G401 (cell line): Measurements from ENCODE around the gene ATP2B2. TPM values are rescaled to one million over a fixed set of nuclear protein-coding genes. Genes with fewer than 3 reads are reported as not detected.
A peak's percentile ranks its signal among the peaks of the same experiment; 100 is the strongest.
"Not testable (repeated sequence)": the region's sequence is repeated elsewhere in the genome, so short reads cannot be mapped to it uniquely, and the experiment has no call there.

Source experiments
- DNase-seq: peaks from one replicate; pipeline ENCODE4 v3.0.0-alpha.2; 2015; ENCODE audit warnings: low spot score
- in situ Hi-C: cut with HindIII; loops from 2 replicates; pipeline ENCODE4 v1.10.0; 2016; ENCODE audit warnings: low sequenced_read_pairs, mixed read lengths
- total RNA-seq: library from RNA; depleted of rRNA; stranded (reverse); fragments of >200 nt; shearing (Covaris generic); gene quantifications from 2 replicates; pipeline ENCODE4 v1.2.3, GENCODE V29; 2014

Gene ATP2B2
- total RNA-seq, 1 experiment from 2014 or later = not detected

DNA sequence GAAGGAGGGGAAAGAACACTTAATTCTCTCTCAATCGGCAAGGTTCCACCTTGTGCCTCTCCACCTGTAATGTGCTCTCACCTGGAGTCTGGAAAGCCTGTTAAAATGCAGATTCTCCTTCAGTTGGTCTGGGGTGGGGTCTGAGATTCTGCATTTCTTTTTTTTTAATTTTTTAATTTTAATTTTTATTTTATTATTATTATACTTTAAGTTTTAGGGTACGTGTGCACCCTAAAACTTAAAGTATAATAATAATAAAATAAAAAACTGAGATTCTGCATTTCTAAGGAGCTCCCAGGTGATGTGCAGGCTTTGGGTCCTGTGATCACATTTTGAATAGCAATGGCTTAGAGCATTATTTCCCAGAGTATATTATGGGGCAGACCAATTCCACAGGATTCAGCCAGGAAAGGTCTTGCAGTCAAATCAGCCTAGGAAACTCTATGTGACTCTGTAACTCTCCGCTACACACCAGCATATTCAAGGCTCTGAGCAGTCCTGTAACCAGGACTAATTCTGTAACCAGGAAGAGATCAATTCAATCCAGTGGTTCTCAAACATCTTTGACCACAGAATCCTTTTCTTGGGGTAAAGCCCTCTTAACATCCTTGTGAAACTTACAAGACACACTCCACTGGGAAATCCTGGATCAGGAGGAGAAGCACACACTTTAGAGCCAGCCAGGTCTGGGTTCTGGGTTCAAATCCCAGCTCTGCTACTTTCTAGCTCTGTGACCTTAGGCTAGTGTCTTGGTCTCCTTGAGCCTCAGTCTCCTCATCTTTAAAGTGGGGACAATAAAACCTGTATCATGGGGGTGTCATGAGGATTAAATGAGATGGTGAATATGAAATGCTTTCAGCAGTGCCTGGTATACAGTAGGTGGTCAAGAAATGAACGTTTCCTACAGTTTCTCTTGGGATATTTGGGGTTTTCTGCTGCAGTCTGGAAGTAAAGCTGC is 122.2 kb downstream of the ATP2B2 start:
- DNase-seq = no peak
- in situ Hi-C loops = no loop called here

DNA sequence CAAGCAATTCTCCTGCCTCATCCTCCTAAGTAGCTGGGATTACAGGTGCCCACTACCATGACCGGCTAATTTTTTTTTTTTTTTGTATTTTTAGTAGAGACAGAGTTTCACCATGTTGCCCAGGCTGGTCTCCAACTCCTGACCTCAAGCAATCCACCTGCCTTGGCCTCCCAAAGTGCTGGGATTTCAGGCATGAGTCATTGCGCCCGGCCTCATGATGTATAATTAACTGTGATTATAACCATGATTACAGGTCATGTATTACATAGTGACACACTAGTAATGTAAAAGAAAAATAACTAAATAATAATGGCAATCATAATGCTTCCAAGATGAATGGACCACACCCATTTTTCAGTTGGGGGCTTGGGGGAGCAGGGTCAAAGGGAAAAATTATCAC is 122.9 kb downstream of the ATP2B2 start:
- DNase-seq, in situ Hi-C loops: not testable (repeated sequence)

DNA sequence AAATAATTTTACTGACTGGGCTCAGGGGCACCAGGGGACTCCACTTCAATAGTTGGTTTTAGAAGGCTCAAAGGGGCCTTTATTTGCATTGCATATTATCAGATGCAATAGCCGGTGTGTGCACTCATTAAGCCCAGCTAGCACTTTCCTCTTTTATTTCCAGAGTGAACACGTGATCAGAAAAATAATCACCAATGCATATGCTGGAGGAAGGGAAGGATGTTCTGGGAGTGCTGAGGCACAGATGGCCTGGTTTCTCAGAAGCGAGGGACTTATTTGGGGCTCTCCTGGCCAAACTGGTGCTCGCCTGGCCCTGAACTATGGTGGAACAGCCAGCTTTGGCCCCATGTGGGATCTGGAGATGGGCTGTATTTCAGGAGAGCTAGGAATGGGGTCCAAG is 124.0 kb downstream of the ATP2B2 start:
- in situ Hi-C loops = no loop called here
- DNase-seq = peak; percentile 86

DNA sequence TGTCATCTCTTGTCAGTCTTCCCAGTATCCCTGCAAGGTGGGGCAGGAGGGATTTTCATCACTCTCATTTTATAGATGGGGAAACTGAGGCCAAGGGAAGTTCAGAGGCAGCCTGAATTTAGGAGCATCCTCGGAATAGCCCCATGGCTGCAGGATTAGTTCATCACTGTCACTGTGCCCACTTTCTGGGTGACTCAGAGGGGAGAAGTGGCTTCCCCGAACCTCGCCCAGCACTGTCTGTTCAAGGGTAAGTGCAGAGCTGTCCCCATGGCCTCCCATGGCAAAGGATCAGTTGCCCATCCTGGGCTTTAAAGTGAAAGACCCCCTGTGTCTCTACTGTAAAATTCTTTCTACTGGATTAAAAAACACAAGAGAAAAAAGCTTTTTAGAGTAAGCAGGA is 124.5 kb downstream of the ATP2B2 start:
- in situ Hi-C loops = no loop called here
- DNase-seq = no peak

DNA sequence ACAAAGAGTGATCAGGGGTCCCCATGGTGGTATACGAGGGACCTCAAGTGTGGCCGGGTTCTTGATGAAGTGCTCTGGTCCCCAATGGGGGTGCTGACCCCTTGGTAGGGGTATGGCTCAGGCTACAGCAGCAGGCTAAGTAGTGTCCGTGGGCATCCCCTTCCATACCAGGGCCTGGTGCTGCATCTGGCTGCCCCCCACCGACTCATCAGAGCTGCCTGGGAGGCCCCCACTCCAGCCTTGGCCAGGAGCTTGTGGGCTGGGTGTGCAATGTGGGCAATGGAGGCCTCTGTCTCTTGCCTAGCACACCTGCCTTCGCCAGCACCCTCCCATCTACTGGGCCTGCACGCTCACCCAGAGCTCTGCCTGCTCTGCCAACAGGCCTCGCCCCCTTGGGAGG is 125.4 kb downstream of the ATP2B2 start:
- no peak for DNase-seq
- in situ Hi-C loops = no loop called here

DNA sequence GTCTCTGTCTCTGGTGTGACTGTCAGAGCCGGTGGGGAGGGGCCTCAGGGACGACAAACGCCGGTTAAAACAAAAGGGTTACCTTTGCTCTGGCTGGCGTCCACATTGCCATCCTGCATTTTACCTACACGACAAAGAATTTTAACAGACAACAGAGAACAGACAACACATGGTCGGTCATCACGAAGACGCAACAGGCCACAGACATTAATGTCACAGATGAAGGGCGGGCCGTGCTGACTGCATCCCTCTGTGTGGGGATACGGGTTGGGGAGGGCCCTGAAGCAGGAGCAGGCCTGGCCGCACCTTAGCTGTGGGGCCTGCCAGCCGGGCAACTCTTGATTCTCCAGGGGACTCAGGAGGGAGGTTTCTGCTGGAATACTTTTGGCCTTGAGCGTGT is 126.2 kb downstream of the ATP2B2 start:
- DNase-seq = no peak
- in situ Hi-C loops = no loop called here

DNA sequence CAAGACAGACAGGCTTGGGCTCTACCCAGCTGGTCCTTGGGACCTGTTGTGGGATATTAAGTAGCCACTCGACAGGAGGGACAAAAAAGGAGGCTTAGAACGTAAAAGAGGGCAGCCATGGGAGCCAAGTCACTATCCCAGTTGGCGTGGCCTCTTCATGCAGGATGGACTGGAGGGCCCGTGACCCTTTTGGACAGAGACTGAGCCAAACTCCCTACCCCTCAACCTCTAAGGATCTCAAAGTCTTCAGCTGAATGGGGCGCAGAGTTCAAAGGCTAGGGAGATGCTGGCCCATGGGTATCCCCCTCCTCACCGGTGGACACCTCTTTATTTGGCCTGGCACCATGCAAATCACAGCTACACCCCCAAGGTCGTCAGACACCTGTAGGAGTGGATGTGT is 126.6 kb downstream of the ATP2B2 start:
- no peak for DNase-seq
- in situ Hi-C loops = no loop called here

DNA sequence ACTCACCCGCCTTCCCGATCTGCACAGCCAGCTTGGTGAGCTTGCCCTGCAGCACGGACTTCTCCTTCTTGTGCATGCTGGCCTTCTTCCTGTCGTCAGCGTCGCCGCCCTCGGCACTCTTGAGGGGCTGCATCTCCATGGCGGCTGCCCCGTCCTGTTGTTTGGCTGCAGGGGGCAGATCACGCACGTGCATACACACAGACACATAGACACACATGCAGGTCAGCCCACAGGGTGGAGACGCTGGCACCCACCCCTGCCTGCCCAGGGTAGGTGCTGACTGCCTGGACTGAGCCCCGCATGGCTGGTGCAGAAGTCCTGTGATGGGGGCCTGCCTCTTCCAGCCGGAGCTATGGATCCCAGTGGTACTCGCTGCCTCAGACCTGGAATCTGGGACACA is 127.1 kb downstream of the ATP2B2 start:
- DNase-seq = no peak
- in situ Hi-C loops = no loop called here

DNA sequence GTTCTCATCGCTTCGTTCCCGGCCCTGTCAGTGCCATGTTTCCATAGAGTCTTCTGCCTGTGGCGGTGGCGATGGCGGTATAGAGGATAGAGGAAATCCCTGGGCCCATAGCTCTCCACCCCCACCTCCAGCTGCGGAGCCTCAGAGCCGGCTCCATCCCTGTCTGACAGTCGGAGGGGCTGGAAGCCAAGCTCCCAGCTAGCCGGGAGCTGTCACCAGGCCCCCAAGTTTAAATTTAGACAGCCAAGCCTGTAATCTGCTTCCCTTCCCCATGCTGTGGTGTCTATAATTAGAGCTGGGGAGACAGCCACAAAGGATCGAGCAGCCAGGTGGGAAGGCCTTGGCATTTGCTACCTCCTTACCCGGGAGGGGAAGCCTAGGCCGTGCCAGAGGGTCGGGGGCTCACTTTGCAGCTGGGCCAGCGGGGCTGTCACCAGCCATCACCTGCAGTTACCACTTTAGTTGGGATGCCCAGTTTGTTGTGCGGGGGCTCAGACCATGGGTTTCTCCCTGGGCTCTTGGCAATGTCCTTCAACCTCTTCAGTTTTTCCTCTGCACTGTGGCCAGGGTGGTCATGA is 128.1 kb downstream of the ATP2B2 start:
- DNase-seq = peak; percentile 92
- in situ Hi-C loops = no loop called here

DNA sequence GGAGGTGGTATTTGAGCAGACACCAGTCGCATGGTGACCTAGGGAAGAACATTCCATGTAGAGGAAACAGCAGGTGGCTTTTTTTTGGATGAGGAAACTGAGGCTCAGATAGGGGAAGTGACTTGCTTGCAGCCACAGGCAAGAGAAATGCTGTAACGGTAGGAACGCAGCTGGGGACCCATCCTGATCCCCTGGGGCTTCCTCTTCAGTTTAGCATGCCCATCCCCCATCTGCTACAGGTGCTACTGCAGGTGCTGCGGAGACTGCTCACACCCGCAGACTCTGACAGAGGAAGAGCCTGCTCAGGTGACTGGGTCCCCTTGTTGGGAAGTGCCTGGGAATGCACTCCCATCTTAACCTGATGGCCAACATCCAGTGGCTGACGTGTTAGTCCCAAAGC is 129.0 kb downstream of the ATP2B2 start:
- in situ Hi-C loops = no loop called here
- DNase-seq = no peak

DNA sequence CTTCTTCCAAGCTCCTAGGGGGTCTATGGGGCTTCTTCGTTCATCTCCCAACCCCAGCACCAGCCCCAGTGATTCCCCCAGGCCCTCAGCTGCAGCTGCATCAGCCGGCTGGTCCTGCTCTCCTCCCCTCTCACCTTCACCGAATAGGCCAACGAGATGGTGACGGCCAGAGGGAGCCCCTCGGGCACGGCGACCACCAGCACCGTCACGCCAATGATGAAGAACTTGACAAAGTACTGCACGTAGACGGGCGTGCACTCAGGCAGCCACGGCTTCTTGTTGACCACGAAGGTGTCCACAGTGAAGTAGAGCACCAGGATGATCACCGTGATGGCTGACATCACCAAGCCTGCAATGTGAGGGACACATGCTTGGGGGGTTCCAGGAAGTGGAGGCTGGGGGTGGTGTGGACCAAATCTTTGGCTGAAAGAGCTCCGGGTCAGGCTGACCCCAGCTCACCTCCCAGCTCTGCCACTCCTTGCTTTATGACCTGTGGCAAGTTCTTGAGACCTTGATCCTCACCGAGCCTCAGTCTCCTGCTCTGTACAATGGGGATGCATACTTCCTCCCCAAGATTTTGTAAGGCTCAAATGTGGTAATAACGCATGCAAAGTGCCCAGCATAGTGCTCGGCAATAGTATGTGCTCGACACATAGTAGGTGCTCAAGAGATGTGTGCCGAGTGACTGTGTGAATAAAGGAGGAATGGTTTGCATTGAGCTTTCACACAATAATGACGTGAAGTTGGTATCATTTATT is 129.9 kb downstream of the ATP2B2 start:
- in situ Hi-C loops = no loop called here
- no peak for DNase-seq

DNA sequence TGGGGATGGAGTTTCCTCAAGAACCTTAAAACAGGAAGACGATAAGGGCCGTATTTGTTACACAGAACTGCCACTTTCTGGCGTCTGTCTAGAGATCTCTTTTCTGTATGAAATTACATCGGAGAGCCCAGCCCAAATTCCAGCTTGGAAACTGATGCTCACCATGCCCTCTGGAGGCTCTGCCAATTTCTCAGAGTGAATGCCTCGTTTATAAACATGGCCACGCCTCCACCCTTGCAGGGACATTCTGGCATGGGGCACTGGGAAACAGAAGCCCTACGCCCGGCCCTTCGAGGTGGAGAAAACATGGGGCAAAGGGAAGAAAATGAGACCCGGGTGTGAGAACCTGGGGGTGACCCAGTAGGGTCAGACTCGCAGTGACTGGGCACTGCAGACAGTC is 131.1 kb downstream of the ATP2B2 start:
- peak; percentile 72 for DNase-seq

DNA sequence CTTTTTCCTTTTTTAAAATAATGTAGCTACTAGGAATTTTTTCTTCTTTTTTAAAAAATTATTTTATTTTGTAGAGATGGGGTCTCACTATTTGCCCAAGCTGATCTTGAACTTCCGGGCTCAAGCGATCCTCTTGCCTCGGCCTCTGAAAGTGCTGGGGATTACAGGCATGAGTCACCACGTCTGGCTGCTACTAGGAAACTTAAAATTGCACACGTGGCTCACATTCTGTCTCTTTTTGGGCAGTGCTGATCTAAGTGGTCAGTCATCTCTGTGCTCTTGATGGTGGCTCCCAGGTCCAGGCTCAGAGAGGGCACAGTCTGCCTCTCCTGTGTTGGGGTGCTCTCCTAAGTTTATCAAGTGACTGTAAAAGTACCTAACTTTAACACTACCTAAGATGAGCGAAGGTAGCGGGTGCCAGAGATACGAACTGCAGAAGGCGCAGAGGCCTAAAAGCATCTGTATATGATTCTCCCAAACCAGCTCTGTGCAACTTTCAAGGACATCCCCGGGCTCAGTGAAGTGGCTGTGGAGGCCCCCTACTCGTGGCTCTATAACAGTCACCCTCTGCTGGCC is 131.6 kb downstream of the ATP2B2 start:
- in situ Hi-C loops = no loop called here
- no peak for DNase-seq

More for the DNA sequence above, 131.1 kb downstream of the ATP2B2 start:
- in situ Hi-C loops = no loop called here

DNA sequence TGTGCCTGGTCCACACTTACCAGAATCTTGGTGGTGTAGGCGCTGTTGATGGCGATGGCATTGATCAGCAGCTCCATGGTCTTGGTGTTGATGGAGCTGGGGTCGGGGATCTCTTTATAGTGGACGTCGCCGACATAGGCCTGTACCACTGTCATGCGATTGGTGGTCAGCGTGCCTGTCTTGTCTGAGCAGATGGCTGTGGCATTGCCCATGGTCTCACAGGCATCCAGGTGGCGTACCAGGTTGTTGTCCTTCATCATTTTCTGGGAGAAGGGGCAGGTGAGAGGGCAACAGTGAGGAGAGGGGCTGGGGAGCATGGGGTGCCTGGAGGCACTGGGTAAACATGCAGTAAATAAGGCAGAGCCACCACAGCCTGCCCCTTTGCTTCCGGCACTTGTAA is 133.6 kb downstream of the ATP2B2 start:
- no peak for DNase-seq
- in situ Hi-C loops = no loop called here

DNA sequence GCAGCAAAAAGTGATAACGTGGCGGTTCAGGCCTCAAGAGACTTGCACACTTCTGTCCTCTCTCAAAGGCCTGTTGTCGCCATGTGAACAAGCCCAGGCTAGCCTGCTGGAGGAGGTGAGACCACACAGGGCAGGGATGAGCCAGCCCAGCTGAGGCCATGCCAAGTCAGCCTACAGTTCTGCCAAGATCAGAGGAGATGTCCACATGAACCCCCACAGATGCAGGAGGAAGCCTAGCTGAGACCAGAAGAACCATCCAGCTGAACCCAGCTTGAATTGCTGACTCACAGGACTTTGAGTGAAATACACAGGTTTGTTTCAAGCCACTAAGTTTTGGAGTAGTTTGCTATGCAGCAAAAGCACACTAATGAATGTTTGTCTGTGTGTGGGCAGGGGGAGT is 134.2 kb downstream of the ATP2B2 start:
- no peak for DNase-seq
- in situ Hi-C loops = no loop called here

DNA sequence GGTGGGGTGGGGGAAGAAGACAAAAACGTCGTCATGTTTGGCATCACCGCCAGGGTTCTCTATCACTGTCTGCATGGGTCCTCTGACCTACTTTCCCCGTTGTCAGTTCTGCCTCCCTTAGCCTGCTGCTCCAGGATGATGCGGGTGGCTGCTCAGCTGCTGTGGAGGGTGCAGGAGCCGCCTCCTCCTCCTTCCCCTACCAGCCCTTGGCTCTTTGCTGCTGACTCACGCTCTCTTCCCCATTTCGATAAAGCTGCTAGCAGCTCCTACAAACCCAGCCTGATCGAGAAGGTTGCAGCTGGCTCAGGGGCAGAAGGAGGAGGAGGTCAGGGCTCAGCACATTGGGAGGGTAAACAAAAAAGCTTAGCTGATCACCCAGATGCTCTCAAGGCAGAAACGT is 135.0 kb downstream of the ATP2B2 start:
- in situ Hi-C loops = no loop called here
- DNase-seq = peak; percentile 71

DNA sequence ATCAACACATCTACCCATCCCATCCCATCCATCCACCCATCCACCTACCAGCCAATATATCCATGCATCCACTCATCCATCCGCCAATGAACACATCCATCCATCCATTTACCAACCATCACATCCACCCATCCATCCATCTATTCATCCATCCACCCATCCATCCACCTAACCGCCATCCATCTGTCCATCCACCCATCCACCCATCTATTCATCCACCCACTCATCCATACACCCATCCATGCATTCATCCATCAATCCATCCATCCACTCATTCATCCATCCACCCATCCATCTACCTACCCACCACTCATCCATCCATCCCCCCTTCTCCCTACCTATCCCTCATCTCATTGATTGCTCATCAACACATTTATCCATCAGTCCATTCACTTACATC is 136.9 kb downstream of the ATP2B2 start:
- no peak for DNase-seq
- in situ Hi-C loops = loop anchor here (10.0 kb wide), 1 partner anchor 106 kb away; no protein-coding TSS in a partner anchor

DNA sequence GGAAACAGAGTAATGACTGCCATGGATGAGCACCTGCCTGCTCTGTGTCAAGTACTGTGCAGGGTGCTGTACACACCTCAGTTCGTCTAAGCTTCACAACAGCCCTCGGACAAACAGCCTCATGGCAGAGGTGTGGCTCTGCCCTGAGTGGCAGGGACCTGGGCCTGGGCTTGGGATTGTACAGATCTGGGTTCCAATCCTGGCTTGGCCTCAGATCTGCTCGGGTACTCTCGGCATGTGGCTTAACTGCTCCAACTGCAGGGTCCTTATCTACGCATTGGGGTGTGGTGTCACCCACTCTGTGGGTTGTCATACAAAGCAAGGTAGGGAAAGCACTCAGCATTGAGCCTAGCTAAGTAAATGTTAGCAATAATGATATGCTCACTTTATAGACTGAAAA is 137.9 kb downstream of the ATP2B2 start:
- no peak for DNase-seq
- in situ Hi-C loops = loop anchor here (10.0 kb wide), 1 partner anchor 107 kb away; no protein-coding TSS in a partner anchor

DNA sequence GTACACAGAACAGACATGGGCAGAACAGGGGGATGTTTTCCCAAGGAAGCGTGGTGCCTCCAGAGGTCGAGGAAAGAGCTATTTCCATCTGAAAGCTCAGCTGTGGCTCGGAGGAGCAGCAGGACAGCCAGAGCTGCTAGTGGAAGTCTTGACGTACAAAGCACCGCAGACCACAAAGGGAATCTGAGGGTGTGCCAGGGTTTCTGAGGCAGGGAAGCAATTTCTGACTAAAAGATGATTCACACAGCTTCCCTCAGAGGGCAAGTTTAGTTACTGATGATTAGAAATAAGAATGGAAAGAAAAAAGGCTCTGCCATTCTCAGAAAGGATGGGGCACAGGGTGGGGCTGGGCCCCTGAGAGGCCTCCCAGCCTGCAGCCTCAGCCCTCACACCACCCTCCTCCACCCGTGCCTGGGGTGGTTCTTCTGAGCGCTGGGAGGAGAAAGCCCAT is 138.7 kb downstream of the ATP2B2 start:
- DNase-seq = no peak
- in situ Hi-C loops = loop anchor here (10.0 kb wide), 1 partner anchor 108 kb away; no protein-coding TSS in a partner anchor
